Liver (tissue), 3 donors: Measurements from ENCODE around the gene ITGA7.

Experiments
- GABPA ChIP-seq, 2 donors: IDR thresholded peaks in 1 of 2; conservative IDR thresholded peaks in 1 of 2; 2 replicates each; pipeline ENCODE4 v1.6.1; 2016; ENCODE audit warnings: antibody characterized with exemption in 2 of 2, mild to moderate bottlenecking in 1 of 2, moderate library complexity in 1 of 2
- TF ChIP-seq, protein P1 (sequence below): fragments of 150-350 bp; IDR thresholded peaks from 2 replicates; pipeline ENCODE4 v1.5.1; 2017; ENCODE audit warnings: improper control_type of control experiment, low read depth, low read length; ENCODE audit not compliant: missing input control
- TF ChIP-seq, protein P2 (sequence below): IDR thresholded peaks from 2 replicates; pipeline ENCODE4 v1.6.1; 2016; ENCODE audit warnings: antibody characterized with exemption
- TF ChIP-seq, protein P3 (sequence below): IDR thresholded peaks from 2 replicates; pipeline ENCODE4 v1.6.1; 2016; ENCODE audit warnings: antibody characterized with exemption
- donor health status: healthy.
- donor health status: healthy.

DNA sequence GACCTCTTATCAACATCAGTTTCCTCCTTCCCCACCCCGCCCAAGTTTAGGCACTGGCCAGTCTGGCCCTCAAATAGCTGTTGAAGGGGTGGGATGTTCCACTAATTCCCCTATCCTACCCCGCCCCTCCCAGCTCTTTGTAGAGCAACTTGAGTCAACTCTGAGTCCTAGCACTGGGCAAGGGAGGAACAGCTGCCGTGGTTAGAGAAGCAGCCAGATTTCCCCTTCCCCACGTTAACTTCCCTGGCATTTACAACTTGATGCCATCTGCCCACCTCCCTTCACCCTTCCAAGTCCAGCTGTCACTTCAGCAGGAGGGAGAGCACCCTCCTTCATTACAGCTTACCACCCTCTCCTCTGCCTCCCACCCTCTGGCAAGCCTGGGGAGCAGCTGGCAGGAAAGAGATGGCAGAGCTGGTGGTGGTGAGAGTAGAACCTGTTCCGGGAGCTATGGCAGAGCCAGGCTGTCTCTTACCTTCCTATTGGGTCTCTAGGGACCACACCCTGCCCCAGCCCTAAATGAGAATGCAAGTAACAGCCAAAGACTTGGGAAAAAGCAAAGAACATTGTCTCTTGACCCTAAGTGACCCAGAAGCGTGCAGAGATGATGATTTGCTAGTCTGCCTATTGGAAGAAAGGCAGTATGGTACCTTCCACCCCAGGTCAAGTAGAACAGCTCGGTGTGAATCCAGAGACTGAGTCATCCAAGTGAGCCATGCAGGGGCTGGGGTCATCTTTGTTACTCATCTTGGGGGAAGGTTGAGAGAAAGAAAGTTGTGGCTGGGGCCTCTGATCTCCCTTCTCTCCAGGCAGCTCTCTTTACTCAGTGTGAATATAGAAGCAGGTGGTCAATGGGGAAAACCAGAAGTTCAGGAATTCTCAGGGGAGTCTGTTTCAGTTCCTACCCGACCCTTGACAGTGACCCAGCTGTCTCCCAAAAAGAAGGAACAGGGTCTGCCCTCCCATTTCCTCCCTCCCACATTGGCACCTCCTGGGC lies 9.6 kb upstream of the ITGA7 start:
- TF ChIP-seq, protein P1, sequence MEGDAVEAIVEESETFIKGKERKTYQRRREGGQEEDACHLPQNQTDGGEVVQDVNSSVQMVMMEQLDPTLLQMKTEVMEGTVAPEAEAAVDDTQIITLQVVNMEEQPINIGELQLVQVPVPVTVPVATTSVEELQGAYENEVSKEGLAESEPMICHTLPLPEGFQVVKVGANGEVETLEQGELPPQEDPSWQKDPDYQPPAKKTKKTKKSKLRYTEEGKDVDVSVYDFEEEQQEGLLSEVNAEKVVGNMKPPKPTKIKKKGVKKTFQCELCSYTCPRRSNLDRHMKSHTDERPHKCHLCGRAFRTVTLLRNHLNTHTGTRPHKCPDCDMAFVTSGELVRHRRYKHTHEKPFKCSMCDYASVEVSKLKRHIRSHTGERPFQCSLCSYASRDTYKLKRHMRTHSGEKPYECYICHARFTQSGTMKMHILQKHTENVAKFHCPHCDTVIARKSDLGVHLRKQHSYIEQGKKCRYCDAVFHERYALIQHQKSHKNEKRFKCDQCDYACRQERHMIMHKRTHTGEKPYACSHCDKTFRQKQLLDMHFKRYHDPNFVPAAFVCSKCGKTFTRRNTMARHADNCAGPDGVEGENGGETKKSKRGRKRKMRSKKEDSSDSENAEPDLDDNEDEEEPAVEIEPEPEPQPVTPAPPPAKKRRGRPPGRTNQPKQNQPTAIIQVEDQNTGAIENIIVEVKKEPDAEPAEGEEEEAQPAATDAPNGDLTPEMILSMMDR, result no peak
- TF ChIP-seq GABPA (IDR thresholded peaks at IDR 0.05 in 1 of 2, conservative IDR thresholded peaks at IDR 0.05 in 1 of 2), result no peak
- TF ChIP-seq, protein P2, sequence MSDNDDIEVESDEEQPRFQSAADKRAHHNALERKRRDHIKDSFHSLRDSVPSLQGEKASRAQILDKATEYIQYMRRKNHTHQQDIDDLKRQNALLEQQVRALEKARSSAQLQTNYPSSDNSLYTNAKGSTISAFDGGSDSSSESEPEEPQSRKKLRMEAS, result no peak
- TF ChIP-seq, protein P3, sequence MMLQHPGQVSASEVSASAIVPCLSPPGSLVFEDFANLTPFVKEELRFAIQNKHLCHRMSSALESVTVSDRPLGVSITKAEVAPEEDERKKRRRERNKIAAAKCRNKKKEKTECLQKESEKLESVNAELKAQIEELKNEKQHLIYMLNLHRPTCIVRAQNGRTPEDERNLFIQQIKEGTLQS, result no peak
